ENCODE results near the gene TRIM22. TPM values are rescaled to one million over a fixed set of nuclear protein-coding genes. Genes with fewer than 3 reads are reported as not detected.
A peak's percentile ranks its signal among the peaks of the same experiment; 100 is the strongest.

Gene TRIM22
- polyA plus RNA-seq, 1 donor (not counting 4 experiments of a cell fraction or from before 2014, with no cell fraction given), result 119 TPM

- no peak overlapping the region for H2AFZ ChIP-seq (ENCODE audit: control insufficient read depth, low read length)
- no peaks in the 10 kb centered on the region for H3K9me1 ChIP-seq (ENCODE audit: control insufficient read depth, extremely low read depth, insufficient read depth, low read length)
- DNase-seq (ENCODE audit: low read depth, low spot score) (no peak), FAIRE-seq (no peak)
- TF ChIP-seq CTCF (optimal IDR thresholded peaks at IDR 0.05 in 1 of 3, IDR thresholded peaks at IDR 0.05 in 1 of 3, conservative IDR thresholded peaks at IDR 0.05 in 1 of 3; ENCODE audit: extremely low read depth in 1 of 3, insufficient read depth in 2 of 3, low read length in 3 of 3) (no peak), EZH2 (IDR thresholded peaks at IDR 0.05; ENCODE audit: low read length) (no peak)
- H3K4me1 ChIP-seq (ENCODE audit: control insufficient read depth, extremely low read depth, insufficient read depth, low read length), result no peaks in the 10 kb centered on the region
- H3K9ac ChIP-seq (ENCODE audit: control insufficient read depth, extremely low read depth, insufficient read depth, low read length), result no peak overlapping the region
- no peaks in the 10 kb centered on the region for H3K79me2 ChIP-seq (ENCODE audit: control insufficient read depth, insufficient read depth, low read length)
- dilution Hi-C loops (cut with MboI; ENCODE audit: extremely low pct_ligation_motif_present, low sequenced_read_pairs), result no loop called here
- H3K27me3 ChIP-seq (ENCODE audit: control insufficient read depth, extremely low read depth, insufficient read depth, low read length), result no peaks in the 10 kb centered on the region
- no peaks in the 10 kb centered on the region for H3K9me3 ChIP-seq (ENCODE audit: control insufficient read depth, low read depth, low read length)
- no peak overlapping the region for H3K4me3 ChIP-seq (ENCODE audit: control insufficient read depth in 2 of 3, extremely low read depth in 1 of 3, insufficient read depth in 2 of 3, low read depth in 1 of 3, low read length in 3 of 3)
- H3K4me2 ChIP-seq (ENCODE audit: control insufficient read depth, extremely low read depth, insufficient read depth, low read depth, low read length), result no peak overlapping the region
- H4K20me1 ChIP-seq (ENCODE audit: control insufficient read depth, extremely low read depth, insufficient read depth, low read length), result no peaks in the 10 kb centered on the region
- H3K27ac ChIP-seq (ENCODE audit: control insufficient read depth, insufficient read depth, low read length), result no peak overlapping the region
- peaks cover 0 to 5% of the 10 kb centered on the region in 2 experiments for H3K36me3 ChIP-seq (ENCODE audit: control insufficient read depth in 2 of 2, extremely low read depth in 1 of 2, insufficient read depth in 2 of 2, low read length in 2 of 2)
These were observed 16.1 kb downstream of the TRIM22 start for GRCh38 chr11:5705688-5706087.

- no peak overlapping the region for H2AFZ ChIP-seq (ENCODE audit: control insufficient read depth, low read length)
- dilution Hi-C loops (cut with MboI; ENCODE audit: extremely low pct_ligation_motif_present, low sequenced_read_pairs), result no loop called here
- H3K4me2 ChIP-seq (ENCODE audit: control insufficient read depth, extremely low read depth, insufficient read depth, low read depth, low read length), result no peak overlapping the region
- H3K9ac ChIP-seq (ENCODE audit: control insufficient read depth, extremely low read depth, insufficient read depth, low read length), result no peak overlapping the region
- TF ChIP-seq EZH2 (IDR thresholded peaks at IDR 0.05; ENCODE audit: low read length) (no peak), CTCF (optimal IDR thresholded peaks at IDR 0.05 in 1 of 3, IDR thresholded peaks at IDR 0.05 in 1 of 3, conservative IDR thresholded peaks at IDR 0.05 in 1 of 3; ENCODE audit: extremely low read depth in 1 of 3, insufficient read depth in 2 of 3, low read length in 3 of 3) (peak in 2 of 3 experiments; percentile 37 to 48)
- no peaks in the 10 kb centered on the region for H3K27me3 ChIP-seq (ENCODE audit: control insufficient read depth, extremely low read depth, insufficient read depth, low read length)
- H3K4me3 ChIP-seq (ENCODE audit: control insufficient read depth in 2 of 3, extremely low read depth in 1 of 3, insufficient read depth in 2 of 3, low read depth in 1 of 3, low read length in 3 of 3), result no peak overlapping the region
- no peaks in the 10 kb centered on the region for H3K79me2 ChIP-seq (ENCODE audit: control insufficient read depth, insufficient read depth, low read length)
- H4K20me1 ChIP-seq (ENCODE audit: control insufficient read depth, extremely low read depth, insufficient read depth, low read length), result no peaks in the 10 kb centered on the region
- no peaks in the 10 kb centered on the region for H3K9me1 ChIP-seq (ENCODE audit: control insufficient read depth, extremely low read depth, insufficient read depth, low read length)
- DNase-seq (ENCODE audit: low read depth, low spot score) (no peak), FAIRE-seq (no peak)
- H3K27ac ChIP-seq (ENCODE audit: control insufficient read depth, insufficient read depth, low read length), result no peak overlapping the region
- H3K9me3 ChIP-seq (ENCODE audit: control insufficient read depth, low read depth, low read length), result no peaks in the 10 kb centered on the region
- no peaks in the 10 kb centered on the region for H3K4me1 ChIP-seq (ENCODE audit: control insufficient read depth, extremely low read depth, insufficient read depth, low read length)
- H3K36me3 ChIP-seq (ENCODE audit: control insufficient read depth in 2 of 2, extremely low read depth in 1 of 2, insufficient read depth in 2 of 2, low read length in 2 of 2), result peaks cover 0 to 5% of the 10 kb centered on the region in 2 experiments
These were observed 22.9 kb downstream of the TRIM22 start for GRCh38 chr11:5712507-5712906.

Data from keratinocyte (primary cell).